ENCODE measurements around the gene PTPRD. TPM values are rescaled to one million over a fixed set of nuclear protein-coding genes. Genes with fewer than 3 reads are reported as not detected.

Gene PTPRD
- total and polyA plus RNA-seq, 9 of the 15 experiments (the other 6 are each of a cell fraction or from before 2014, with no cell fraction given), result 0.11 TPM; not detected in 8

DNA sequence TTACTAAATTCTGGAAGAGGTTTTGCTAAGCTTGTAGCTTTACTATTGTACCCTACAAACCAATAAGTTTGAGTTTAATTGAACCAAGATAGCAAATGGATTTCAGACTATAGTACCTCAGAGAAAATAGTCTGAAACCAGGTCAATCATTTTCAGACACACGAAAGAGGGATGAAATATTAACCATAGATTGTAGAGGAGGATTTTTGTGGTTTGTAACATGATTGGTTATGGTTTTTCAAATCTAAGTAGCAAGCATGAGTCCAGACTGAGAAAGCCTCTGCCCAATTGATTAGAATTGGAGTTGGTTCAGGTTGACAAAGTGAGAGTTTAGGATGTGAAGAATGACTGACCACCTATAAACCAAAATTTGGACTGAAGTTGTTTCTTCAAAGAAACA is 2250.6 kb downstream of the PTPRD start:
- Histone ChIP-seq H3K27ac (ENCODE audit: extremely low read depth, low read depth, low read length) (no peak overlapping the region), H2AFZ (ENCODE audit: low read depth, low read length) (no peak overlapping the region), H3K9me3 (replicated peaks; ENCODE audit: control insufficient read depth, insufficient read depth, low read depth, low read length) (no peaks in the 10 kb centered on the region; the same call in 1 of the 2 replicates), H3K9me1 (ENCODE audit: control insufficient read depth, insufficient read depth, low read length) (no peaks in the 10 kb centered on the region), H4K20me1 (replicated peaks; ENCODE audit: control insufficient read depth, insufficient read depth, low read length) (no peaks in the 10 kb centered on the region), H3K4me1 (replicated peaks in 1 of 2; ENCODE audit: control insufficient read depth in 2 of 2, insufficient read depth in 2 of 2, low read length in 2 of 2) (no peaks in the 10 kb centered on the region), H3K4me3 (no peak overlapping the region), H3K79me2 (ENCODE audit: control insufficient read depth, insufficient read depth, low read length) (no peaks in the 10 kb centered on the region), H3K27me3 (ENCODE audit: control insufficient read depth in 2 of 2, insufficient read depth in 2 of 2, low read length in 2 of 2) (no peaks in the 10 kb centered on the region), H3K9ac (ENCODE audit: insufficient read depth in 1 of 2, low read depth in 2 of 2, low read length in 2 of 2) (no peak overlapping the region), H3K36me3 (ENCODE audit: control insufficient read depth, insufficient read depth, low read length) (no peaks in the 10 kb centered on the region), H3K4me2 (ENCODE audit: insufficient read depth, low read length) (no peak overlapping the region)
- CTCF ChIA-PET (ENCODE audit: low intra/inter-chr PET ratio), result no interaction called here
- TF ChIP-seq POLR2H (tag; IDR thresholded peaks at IDR 0.05; ENCODE audit: low read depth) (no peak), SLC30A9 (CRISPR knock-in tag; IDR thresholded peaks at IDR 0.05) (no peak), TBP (optimal IDR thresholded peaks at IDR 0.05; ENCODE audit: low read depth, low read length) (no peak), SMAD4 (CRISPR knock-in tag; conservative IDR thresholded peaks at IDR 0.05) (no peak), TRIM24 (IDR thresholded peaks at IDR 0.05) (no peak), PRMT5 (CRISPR knock-in tag; IDR thresholded peaks at IDR 0.05) (no peak), XRCC5 (IDR thresholded peaks at IDR 0.05; ENCODE audit: low read depth, low read length) (no peak), ETV6 (IDR thresholded peaks at IDR 0.05; ENCODE audit: borderline replicate concordance in 1 of 2, low read depth in 2 of 2, low read length in 1 of 2) (no peak), ETV6 (CRISPR knock-in tag; IDR thresholded peaks at IDR 0.05; ENCODE audit: borderline replicate concordance) (no peak), ILK (tag; IDR thresholded peaks at IDR 0.05; ENCODE audit: borderline replicate concordance, low read depth) (no peak), SMAD3 (CRISPR knock-in tag; conservative IDR thresholded peaks at IDR 0.05) (no peak), HCFC1 (IDR thresholded peaks at IDR 0.05; ENCODE audit: low read depth, low read length) (no peak), EGR1 (conservative IDR thresholded peaks at IDR 0.05) (no peak), NR4A1 (CRISPR knock-in tag; IDR thresholded peaks at IDR 0.05) (no peak), NR4A1 (tag; IDR thresholded peaks at IDR 0.05) (no peak), NBN (IDR thresholded peaks at IDR 0.05; ENCODE audit: low read depth) (no peak), NCOR1 (IDR thresholded peaks at IDR 0.05) (no peak), MTA1 (IDR thresholded peaks at IDR 0.05; ENCODE audit: borderline replicate concordance) (no peak), ZNF717 (CRISPR knock-in tag; IDR thresholded peaks at IDR 0.05) (no peak)
- TF ChIP-seq, protein P1, sequence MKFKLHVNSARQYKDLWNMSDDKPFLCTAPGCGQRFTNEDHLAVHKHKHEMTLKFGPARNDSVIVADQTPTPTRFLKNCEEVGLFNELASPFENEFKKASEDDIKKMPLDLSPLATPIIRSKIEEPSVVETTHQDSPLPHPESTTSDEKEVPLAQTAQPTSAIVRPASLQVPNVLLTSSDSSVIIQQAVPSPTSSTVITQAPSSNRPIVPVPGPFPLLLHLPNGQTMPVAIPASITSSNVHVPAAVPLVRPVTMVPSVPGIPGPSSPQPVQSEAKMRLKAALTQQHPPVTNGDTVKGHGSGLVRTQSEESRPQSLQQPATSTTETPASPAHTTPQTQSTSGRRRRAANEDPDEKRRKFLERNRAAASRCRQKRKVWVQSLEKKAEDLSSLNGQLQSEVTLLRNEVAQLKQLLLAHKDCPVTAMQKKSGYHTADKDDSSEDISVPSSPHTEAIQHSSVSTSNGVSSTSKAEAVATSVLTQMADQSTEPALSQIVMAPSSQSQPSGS (CRISPR knock-in tag; IDR thresholded peaks at IDR 0.05), result no peak
- FAIRE-seq (no peak), ATAC-seq (no peak), DNase-seq (ENCODE audit: extremely low read depth in 1 of 4, low spot score in 3 of 4) (no peak)
- 0% methylated on average over 1 of the region's 1 CpG for WGBS (ENCODE audit: insufficient coverage, low coverage, missing lambda C conversion rate)
- in situ Hi-C loops (cut with MboI) (no loop called here), intact Hi-C loops (cut with micrococcal nuclease) (no loop called here)
- BruUV-seq (replicated peaks), result no TSS peak
- POLR2A ChIA-PET, result no interaction called here
